Raji (cell line): ENCODE data around the gene SEMA6A.

Experiments used
- POLR2A ChIP-seq: IDR thresholded peaks from 2 replicates; pipeline ENCODE4 v1.6.1; 2011; ENCODE audit warnings: low read depth, low read length, control low read depth; ENCODE audit not compliant: insufficient read depth

SEMA6A gene

DNA sequence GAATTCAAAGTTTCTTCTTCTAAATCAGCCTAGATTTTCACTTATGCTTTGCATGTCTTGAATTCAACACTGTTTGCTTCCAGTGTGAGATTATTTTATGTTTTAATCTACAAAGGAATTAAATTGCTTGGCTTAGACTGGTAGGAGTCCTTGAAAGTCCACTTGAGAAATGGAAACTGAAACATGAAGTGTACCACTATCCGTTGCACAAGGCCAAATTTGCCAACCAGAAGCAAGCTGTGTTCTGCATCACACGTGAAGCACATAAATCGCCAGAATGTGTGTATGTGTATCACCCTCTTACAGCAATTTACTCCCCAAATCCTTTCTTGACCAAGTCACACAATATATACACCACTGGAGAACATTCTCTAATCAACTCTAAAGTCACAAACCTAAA, 10.3 kb downstream of the SEMA6A start:
- no peak for TF ChIP-seq POLR2A

DNA sequence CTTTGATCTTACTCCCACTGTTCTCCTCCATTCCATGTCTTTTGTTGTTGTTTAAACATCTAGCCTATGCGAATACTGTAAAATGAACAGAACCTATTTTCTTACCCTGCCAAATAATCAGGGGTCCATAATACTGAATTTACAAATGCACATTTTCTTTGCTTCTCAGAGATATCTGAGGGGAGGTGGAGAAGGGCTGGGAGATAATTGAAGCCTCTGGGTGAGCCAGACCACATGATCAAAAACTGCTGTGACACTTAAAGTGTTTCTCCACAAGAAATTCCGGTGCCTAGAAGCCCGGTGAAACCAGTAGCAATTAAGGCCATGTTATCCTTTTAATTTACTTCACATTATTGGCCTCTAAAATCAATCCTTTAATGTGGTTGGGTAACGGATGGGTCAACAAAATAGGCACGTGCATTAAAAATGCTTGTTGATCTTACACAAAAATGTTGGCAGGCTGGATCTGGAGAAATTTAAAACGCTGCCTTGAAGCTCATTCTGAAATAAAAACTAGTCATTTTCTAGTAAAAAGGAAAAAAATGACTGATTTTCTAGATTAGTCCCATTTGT, 10.8 kb downstream of the SEMA6A start:
- TF ChIP-seq POLR2A: no peak

DNA sequence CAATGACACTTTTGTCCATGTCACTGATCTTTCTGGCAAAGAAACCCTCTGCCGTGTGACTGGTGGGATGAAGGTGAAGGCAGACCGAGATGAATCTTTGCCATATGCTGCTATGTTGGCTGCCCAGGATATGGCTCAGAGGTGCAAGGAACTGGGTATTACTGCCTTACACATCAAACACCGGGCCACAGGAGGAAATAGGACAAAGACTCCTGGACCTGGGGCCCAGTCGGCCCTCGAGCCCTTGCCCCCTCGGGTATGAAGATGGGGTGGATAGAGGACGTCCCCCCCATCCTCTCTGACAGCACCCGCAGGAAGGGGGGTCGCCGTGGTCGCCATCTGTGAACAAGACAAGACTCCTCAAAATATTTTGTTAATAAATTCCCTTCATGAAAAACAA, 12.0 kb downstream of the SEMA6A start:
- TF ChIP-seq POLR2A: no peak

DNA sequence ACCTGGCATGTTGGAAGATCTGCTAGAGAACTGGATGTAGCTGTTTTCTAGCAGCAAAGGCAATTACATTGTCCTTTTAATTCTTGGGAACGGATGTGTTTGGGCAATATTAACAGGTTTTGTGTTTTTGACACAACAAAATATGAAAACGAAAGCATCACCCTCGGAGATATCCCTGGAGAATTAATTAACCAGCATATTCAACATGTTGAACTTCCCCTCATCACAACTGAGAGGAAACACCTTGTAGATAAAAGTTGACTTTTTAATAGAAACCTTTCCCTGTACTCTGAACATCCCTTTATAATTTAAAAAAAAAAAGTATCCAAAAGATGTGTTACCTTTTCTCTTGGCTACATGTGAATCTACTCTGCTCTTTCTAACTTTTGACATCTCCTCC, 13.0 kb downstream of the SEMA6A start:
- TF ChIP-seq POLR2A: no peak

DNA sequence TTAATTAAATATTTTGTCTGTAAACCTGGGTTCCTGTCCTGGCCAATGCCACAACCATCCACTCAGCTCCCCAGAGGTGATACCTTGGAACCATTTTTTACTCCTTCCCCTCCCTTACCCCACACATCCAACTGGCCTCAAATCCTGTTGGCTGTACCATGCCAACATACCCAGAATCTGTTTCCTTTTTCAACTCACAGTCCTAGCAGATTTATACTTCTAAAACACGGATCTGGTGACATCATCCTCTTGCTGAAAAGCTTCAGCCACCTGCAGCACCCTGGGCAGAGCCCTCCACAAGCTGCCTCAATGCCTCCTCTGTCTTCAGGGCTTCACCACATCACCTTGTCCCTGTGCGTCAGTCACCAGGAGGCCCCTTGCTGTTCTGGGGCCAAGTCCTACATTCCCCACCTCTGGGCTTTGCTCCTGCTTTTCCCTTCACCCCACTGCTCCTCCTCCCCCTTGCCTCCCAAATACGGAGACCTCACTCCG, 14.9 kb downstream of the SEMA6A start:
- TF ChIP-seq POLR2A: no peak

DNA sequence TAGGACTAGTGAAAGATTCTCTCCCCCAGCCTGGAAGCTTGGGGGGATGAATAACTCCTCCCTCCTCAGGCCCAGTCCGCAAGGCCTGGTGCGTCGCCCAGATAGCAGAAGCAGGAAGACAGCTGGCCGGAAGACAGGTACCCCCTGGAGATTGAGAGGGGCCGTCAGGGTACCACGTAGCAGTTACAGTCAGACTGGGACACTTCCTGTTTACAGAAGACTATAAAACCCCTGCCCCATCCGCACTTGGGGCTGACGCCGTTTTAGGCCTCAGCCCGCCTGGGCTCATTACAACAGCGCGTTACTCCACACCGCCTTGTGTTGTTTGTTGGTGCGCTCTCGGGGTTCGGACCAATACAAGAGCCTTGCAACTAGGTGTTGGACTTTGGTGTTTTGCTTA, 15.4 kb downstream of the SEMA6A start:
- TF ChIP-seq POLR2A: no peak

DNA sequence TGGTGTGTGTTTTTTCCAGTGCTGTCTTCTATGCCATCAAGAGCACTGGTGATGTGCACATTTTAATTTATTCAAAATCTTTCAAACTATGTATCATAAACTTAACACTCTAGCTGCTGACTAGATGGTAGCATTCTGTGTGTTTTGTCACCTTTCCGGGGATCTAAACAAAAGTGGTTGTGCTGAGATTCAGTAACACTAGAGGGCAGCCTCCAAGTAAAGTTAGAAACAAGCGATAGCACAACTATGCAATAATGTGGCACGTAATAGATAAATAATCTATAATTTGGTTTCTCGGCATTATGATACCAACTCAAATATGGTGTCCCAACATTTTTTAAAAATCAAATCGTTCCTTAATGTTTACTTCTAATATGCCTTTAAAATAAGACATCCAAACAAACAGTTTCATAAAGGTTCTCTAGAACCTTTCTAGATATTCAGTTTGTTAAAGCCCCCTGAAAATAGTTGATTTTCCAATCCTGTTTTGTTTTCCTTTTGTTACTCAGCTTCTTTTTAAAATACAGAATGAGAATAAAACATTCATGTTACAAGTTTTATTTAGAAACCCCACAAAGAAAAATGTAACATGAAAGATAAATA, 16.9 kb downstream of the SEMA6A start:
- TF ChIP-seq POLR2A: no peak

DNA sequence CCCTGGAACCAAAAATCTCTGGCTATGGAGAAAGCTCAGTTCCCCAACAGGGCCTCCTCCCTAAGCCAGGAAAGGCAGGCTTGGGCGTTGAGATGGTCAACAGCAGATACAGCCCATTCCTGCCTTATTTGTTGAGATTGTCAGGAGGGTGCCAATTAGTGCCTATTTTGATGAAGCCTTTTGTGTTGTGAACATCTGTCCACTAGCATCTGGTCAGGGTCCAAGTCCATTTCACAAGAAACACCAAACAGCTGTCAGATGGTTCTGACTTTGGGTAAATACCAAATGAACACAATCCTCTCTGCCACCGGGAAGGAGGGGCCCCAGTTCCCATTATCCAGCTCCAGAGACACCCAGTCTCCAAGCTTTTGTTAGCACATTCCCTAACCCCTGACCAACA, 19.9 kb downstream of the SEMA6A start:
- TF ChIP-seq POLR2A: no peak

DNA sequence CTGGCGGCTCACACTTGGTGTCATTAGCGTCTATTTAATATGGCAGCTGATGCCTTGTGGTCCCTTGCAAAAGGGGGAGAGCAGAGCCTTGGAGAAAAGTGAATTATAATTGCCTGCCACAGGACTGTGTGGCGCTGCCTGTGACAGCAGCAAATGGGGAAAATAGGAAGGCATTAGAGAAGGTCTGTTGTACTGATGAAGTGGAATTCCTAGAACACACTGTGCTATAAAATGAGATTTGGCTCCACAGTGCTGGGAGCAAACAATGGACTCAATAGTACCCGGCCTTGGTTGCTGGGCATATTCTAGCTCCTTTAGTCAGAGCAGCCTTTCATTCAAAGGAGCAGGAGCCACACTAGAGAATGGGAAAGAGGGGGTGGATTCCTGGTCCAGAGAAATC, 21.3 kb downstream of the SEMA6A start:
- TF ChIP-seq POLR2A: no peak

DNA sequence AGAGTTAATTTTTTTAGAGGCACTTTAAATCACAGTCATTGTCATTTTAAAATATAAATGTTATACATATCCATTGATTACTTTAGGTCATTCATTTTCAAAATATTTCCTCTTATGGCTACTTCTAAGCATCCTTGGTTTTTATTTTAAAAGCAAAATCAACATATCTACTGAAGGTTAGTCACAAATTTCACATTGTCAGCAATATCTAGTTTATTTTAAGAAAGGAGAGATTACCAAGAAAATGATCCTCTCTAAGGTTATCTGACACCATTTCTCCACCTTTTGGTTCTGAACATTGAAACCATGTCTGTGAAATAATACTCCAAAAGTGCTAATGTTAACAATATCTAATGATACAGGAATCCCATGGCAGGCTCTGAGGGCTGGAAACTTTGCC, 24.5 kb downstream of the SEMA6A start:
- TF ChIP-seq POLR2A: no peak

DNA sequence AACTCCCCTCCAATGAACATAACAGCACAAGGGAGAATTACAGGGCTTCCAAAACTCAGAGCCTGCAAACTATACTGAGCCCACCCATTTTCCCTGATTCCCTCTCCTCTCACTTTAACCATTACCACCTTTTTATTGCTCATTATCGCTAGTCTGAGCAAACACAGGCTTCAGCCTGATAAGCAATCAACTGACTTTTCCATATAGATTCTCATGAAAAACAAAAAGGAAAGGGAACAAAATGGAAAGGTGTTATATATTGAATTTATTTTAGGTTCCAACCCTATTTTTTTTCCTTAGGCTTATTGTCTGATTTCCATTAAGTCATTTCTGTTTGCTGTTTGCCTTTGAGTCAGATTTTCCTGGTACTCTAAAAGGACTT, 27.9 kb downstream of the SEMA6A start:
- no peak for TF ChIP-seq POLR2A

DNA sequence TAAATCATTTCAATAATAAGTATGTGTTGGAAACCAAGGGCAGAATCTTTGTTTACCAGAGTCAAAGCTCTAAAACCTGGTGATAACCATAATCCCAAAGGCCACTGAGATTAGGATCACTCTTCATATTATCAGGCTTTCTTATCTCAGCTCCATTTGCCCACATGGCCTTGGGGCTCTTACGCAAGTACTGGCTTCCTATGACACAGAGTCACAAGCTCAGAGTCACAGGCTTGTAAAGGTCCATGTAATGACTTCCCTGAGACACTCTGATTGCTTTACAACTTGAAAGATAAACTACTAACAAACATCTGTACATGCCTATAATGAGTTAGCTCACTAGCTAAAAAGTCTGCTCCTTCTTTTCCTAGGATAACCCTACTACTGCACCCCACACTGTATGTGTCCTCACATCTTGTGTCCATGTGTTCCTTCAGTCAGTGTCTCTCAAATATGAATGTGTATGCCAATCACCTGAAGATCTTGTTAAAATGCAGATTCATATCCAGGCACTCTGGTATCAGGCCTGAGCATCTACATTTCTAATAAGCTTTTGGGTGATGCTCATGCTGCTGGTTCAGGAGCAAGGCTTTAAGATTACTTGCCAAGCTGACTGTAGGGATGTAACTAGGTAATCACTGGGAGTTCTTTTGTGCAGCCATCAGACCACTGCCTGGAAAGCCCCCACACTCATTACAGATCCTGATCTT, 28.4 kb downstream of the SEMA6A start:
- TF ChIP-seq POLR2A: no peak

DNA sequence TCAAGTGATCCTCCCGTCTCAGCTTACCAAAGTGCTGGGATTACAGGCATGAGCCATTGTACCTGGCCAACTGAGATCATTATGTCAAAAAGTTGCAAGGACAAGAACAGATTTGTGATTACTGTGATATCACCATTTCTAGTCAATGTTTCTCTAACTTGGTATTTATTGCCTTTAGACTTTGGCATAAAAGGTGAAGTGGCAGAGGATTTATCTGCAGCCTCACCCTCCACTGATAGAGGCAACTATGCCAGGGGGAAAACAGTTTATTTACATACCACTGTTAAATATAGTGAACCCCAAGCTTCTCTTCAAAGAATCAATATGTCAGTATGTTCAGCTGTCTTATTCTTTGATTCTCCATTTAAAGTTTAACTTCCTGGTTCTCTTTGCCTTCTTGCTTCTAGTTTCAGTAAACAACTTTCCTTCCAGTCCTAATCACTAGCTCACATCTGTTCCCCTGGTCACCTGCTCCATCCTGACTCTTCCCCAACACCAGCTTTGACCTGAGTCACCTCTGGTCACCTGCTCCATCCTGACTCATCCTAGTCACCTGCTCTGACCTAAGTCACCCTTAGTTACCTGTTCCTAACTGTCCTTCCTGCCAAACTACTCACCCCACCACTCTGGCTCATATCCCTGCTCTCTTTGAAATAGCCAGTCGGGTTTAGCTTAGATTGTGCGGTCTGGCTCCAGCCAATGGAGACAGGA, 29.9 kb downstream of the SEMA6A start:
- no peak for TF ChIP-seq POLR2A

DNA sequence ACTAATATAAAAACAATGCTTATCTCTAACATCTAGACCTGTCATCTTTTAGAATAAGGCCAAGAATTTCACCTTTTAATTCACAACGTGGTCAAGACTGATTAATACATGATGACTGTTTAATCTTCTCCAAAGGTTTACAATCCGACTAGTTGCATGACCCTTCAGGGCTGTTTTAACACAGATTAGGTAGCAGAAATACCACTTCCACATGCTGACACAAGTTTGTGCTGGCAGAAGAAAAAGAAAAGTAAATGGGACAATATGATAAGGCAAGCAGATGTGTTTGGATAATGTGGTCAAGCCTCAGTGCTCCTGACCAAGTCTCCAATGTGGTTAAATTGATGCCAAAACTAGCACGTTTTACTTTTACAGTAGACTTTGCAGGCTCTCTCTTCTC, 31.1 kb downstream of the SEMA6A start:
- no peak for TF ChIP-seq POLR2A

DNA sequence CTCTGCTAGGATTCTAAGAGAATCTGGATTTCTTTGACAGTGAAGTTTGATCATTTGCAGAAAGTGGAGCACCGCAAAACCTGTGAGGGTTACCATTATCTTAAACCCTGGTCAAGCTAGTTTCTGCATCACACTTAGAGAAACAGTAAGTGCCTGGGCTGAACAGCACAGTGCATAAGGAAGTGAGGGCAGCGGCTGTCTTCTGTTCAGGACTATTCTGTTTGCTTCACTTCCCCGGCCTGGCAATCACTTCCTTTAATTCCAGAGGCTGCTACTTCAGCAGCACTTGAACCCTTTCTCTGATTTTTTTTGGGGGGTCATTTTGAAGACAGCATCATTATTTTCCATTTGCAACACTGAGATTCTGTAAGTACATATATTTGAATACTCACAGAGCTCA, 32.0 kb downstream of the SEMA6A start:
- no peak for TF ChIP-seq POLR2A

DNA sequence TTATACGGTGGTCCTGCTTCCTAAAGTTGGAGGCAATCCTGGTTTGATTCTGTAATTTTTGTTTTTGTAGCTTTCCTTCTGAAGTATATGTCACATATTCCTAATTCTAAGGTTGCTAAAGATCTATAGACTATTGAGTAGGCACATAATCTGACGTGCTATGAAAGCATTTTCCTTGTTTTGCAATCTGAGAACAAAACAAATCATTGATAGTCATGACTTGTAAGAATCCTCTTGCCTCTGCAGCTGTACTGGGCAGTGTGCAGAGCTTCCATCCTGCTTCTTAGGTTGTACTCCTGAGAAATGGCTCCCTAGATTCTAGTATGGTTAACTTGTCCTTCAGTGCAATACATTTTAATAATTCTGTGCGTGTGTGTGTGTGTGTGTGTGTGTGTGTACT, 35.4 kb downstream of the SEMA6A start:
- no peak for TF ChIP-seq POLR2A
